Measurements from ENCODE around the gene PLRG1. TPM values are rescaled to one million over a fixed set of nuclear protein-coding genes. Genes with fewer than 3 reads are reported as not detected.

The PLRG1 gene
- total and polyA plus RNA-seq, 2 experiments from 2014 or later: 72.0 to 84.8 TPM

- 24 to 26% methylated on average over 15 to 16 of the region's 16 CpGs for WGBS, 2 experiments (ENCODE audit: low coverage in 1 of 2, low lambda C conversion rate in 2 of 2, missing lambda C conversion rate in 2 of 2)
- in situ Hi-C loops (cut with MboI): no loop called here
Measured at GRCh38 chr4:154492288-154492687, 57.9 kb downstream of the PLRG1 start.

GRCh38 chr4:154491341-154492271, 58.6 kb downstream of the PLRG1 start, which contains the start of gene DCHS2:
Gene DCHS2 (minus strand): TSS chr4:154491799. CDS start chr4:154491355, 444 bp downstream.
- no peak within 1 kb of the TSS for H3K9ac ChIP-seq
- H3K9me3 ChIP-seq (ENCODE audit: low read depth): no peaks in the 10 kb centered on the region
- no peaks in the 10 kb centered on the region for H4K20me1 ChIP-seq (ENCODE audit: insufficient read depth)
- no peak within 1 kb of the TSS for H3K4me2 ChIP-seq (ENCODE audit: unreplicated experiment)
- peak; percentile 35 for DNase-seq
- peaks cover 60% of the 10 kb centered on the region for H3K27me3 ChIP-seq (replicated peaks; ENCODE audit: insufficient read depth)
- no peaks in the 10 kb centered on the region for H3K36me3 ChIP-seq (ENCODE audit: low read depth)
- no peaks in the 10 kb centered on the region for H3K79me2 ChIP-seq (ENCODE audit: insufficient read depth)
- WGBS, 2 experiments (ENCODE audit: low coverage in 1 of 2, low lambda C conversion rate in 2 of 2, missing lambda C conversion rate in 2 of 2): 2 to 4% methylated on average over 32 to 51 of the region's 53 CpGs
- no peaks in the 10 kb centered on the region for H3F3A ChIP-seq (ENCODE audit: insufficient read depth)
- H3K27ac ChIP-seq: no peak within 1 kb of the TSS
- 0 out of 2 replicates have a peak within 1 kb of the TSS, but pooled peaks have one; percentile 11 for H3K4me3 ChIP-seq
- TF ChIP-seq EZH2 (IDR thresholded peaks at IDR 0.05; ENCODE audit: insufficient read depth, poor library complexity, severe bottlenecking) (peak; percentile 90), EZH2phosphoT487 (IDR thresholded peaks at IDR 0.05; ENCODE audit: insufficient read depth, low read depth) (no peak)
- in situ Hi-C loops (cut with MboI): no loop called here
- H3K4me1 ChIP-seq (ENCODE audit: insufficient read depth): no peaks in the 10 kb centered on the region
- peak within 1 kb of the TSS; percentile 42 for H2AFZ ChIP-seq
- H3K9me2 ChIP-seq (ENCODE audit: insufficient read depth): no peaks in the 10 kb centered on the region

More at GRCh38 chr4:154492288-154492687, 57.9 kb downstream of the PLRG1 start:
- no peaks in the 10 kb centered on the region for H3K36me3 ChIP-seq (ENCODE audit: low read depth)
- no peaks in the 10 kb centered on the region for H3F3A ChIP-seq (ENCODE audit: insufficient read depth)
- H4K20me1 ChIP-seq (ENCODE audit: insufficient read depth): no peaks in the 10 kb centered on the region
- H3K4me3 ChIP-seq: no peak overlapping the region
- TF ChIP-seq EZH2 (IDR thresholded peaks at IDR 0.05; ENCODE audit: insufficient read depth, poor library complexity, severe bottlenecking) (no peak), EZH2phosphoT487 (IDR thresholded peaks at IDR 0.05; ENCODE audit: insufficient read depth, low read depth) (no peak)
- no peak for DNase-seq
- peaks cover 64% of the 10 kb centered on the region for H3K27me3 ChIP-seq (replicated peaks; ENCODE audit: insufficient read depth)
- no peak overlapping the region for H3K27ac ChIP-seq
- no peaks in the 10 kb centered on the region for H3K9me3 ChIP-seq (ENCODE audit: low read depth)
- no peaks in the 10 kb centered on the region for H3K79me2 ChIP-seq (ENCODE audit: insufficient read depth)
- H3K4me1 ChIP-seq (ENCODE audit: insufficient read depth): no peaks in the 10 kb centered on the region
- no peaks in the 10 kb centered on the region for H3K9me2 ChIP-seq (ENCODE audit: insufficient read depth)
- H3K9ac ChIP-seq: no peak overlapping the region
- H3K4me2 ChIP-seq (ENCODE audit: unreplicated experiment): no peak overlapping the region
- no peak overlapping the region for H2AFZ ChIP-seq

- DNase-seq: peak; percentile 6
- Histone ChIP-seq H2AFZ (peak overlapping the region; percentile 42), H3F3A (ENCODE audit: insufficient read depth) (no peaks in the 10 kb centered on the region), H3K36me3 (ENCODE audit: low read depth) (no peaks in the 10 kb centered on the region), H3K4me3 (0 out of 2 replicates have a peak overlapping the region, but pooled peaks have one; percentile 11), H3K27me3 (replicated peaks; ENCODE audit: insufficient read depth) (peaks cover 56% of the 10 kb centered on the region), H3K4me1 (ENCODE audit: insufficient read depth) (no peaks in the 10 kb centered on the region), H3K4me2 (ENCODE audit: unreplicated experiment) (no peak overlapping the region), H3K27ac (no peak overlapping the region), H3K9me2 (ENCODE audit: insufficient read depth) (no peaks in the 10 kb centered on the region), H4K20me1 (ENCODE audit: insufficient read depth) (no peaks in the 10 kb centered on the region), H3K79me2 (ENCODE audit: insufficient read depth) (no peaks in the 10 kb centered on the region), H3K9ac (no peak overlapping the region), H3K9me3 (ENCODE audit: low read depth) (no peaks in the 10 kb centered on the region)
- 4 to 5% methylated on average over 69 of the region's 76 CpGs for WGBS, 2 experiments (ENCODE audit: low coverage in 1 of 2, low lambda C conversion rate in 2 of 2, missing lambda C conversion rate in 2 of 2)
- in situ Hi-C loops (cut with MboI): no loop called here
- no peak for TF ChIP-seq EZH2phosphoT487 (IDR thresholded peaks at IDR 0.05; ENCODE audit: insufficient read depth, low read depth)
- no peak for TF ChIP-seq EZH2 (IDR thresholded peaks at IDR 0.05; ENCODE audit: insufficient read depth, poor library complexity, severe bottlenecking)
Measured at GRCh38 chr4:154490583-154491340, 59.4 kb downstream of the PLRG1 start.

- no peak for TF ChIP-seq EZH2phosphoT487 (IDR thresholded peaks at IDR 0.05; ENCODE audit: insufficient read depth, low read depth)
- TF ChIP-seq EZH2 (IDR thresholded peaks at IDR 0.05; ENCODE audit: insufficient read depth, poor library complexity, severe bottlenecking): no peak
- Histone ChIP-seq H3K9me3 (ENCODE audit: low read depth) (no peaks in the 10 kb centered on the region), H3K27me3 (replicated peaks; ENCODE audit: insufficient read depth) (peaks cover 56% of the 10 kb centered on the region), H3K36me3 (ENCODE audit: low read depth) (no peaks in the 10 kb centered on the region), H3K4me1 (ENCODE audit: insufficient read depth) (no peaks in the 10 kb centered on the region), H4K20me1 (ENCODE audit: insufficient read depth) (no peaks in the 10 kb centered on the region), H3K79me2 (ENCODE audit: insufficient read depth) (no peaks in the 10 kb centered on the region), H3K4me3 (no peak overlapping the region), H3K9ac (no peak overlapping the region), H3K9me2 (ENCODE audit: insufficient read depth) (no peaks in the 10 kb centered on the region), H3F3A (ENCODE audit: insufficient read depth) (no peaks in the 10 kb centered on the region), H3K4me2 (ENCODE audit: unreplicated experiment) (no peak overlapping the region), H3K27ac (no peak overlapping the region), H2AFZ (no peak overlapping the region)
- in situ Hi-C loops (cut with MboI): no loop called here
- 5% methylated on average over 36 to 50 of the region's 55 CpGs for WGBS, 2 experiments (ENCODE audit: low coverage in 1 of 2, low lambda C conversion rate in 2 of 2, missing lambda C conversion rate in 2 of 2)
- no peak for DNase-seq
Measured at GRCh38 chr4:154490234-154490582, 60.0 kb downstream of the PLRG1 start.
